ENCODE results near the gene ADGRL4.
"Not testable (repeated sequence)": the region's sequence is repeated elsewhere in the genome, so short reads cannot be mapped to it uniquely, and the experiment has no call there.

ADGRL4 gene

GRCh38 chr1:79006564-79006963 is at the start of gene ADGRL4:
Gene ADGRL4 (minus strand): TSS chr1:79006730. CDS start chr1:79006654, 76 bp downstream.
- DNase-seq: no peak

GRCh38 chr1:79055856-79056255 is 49.3 kb upstream of the ADGRL4 start:
- no peak for DNase-seq

- DNase-seq: no peak
Observed at GRCh38 chr1:79052829-79053449, 46.4 kb upstream of the ADGRL4 start.

- DNase-seq: no peak
Observed at GRCh38 chr1:79044974-79045650, 38.6 kb upstream of the ADGRL4 start.

GRCh38 chr1:79043506-79043905 is 37.0 kb upstream of the ADGRL4 start:
- DNase-seq: no peak

GRCh38 chr1:79042539-79042938 is 36.0 kb upstream of the ADGRL4 start:
- DNase-seq: no peak

- no peak for DNase-seq
Observed at GRCh38 chr1:79042117-79042516, 35.6 kb upstream of the ADGRL4 start.

- no peak for DNase-seq
Observed at GRCh38 chr1:79041666-79042065, 35.1 kb upstream of the ADGRL4 start.

GRCh38 chr1:79040424-79041082 is 34.0 kb upstream of the ADGRL4 start:
- no peak for DNase-seq

GRCh38 chr1:79037085-79037484 is 30.6 kb upstream of the ADGRL4 start:
- no peak for DNase-seq

- DNase-seq: no peak
Observed at GRCh38 chr1:79012500-79012899, 6.0 kb upstream of the ADGRL4 start.

- no peak for DNase-seq
Observed at GRCh38 chr1:79010589-79010988, 4.1 kb upstream of the ADGRL4 start.

- no peak for DNase-seq
Observed at GRCh38 chr1:79005945-79006344, 585 bp downstream of the ADGRL4 start.

- DNase-seq: no peak
Observed at GRCh38 chr1:79004916-79005315, 1.6 kb downstream of the ADGRL4 start.

GRCh38 chr1:78996791-78997190 is 9.7 kb downstream of the ADGRL4 start:
- DNase-seq: no peak

- DNase-seq: no peak
Observed at GRCh38 chr1:78987042-78987441, 19.5 kb downstream of the ADGRL4 start.

GRCh38 chr1:78980511-78980910 is 26.0 kb downstream of the ADGRL4 start:
- no peak for DNase-seq

- DNase-seq: no peak
Observed at GRCh38 chr1:78972723-78973122, 33.8 kb downstream of the ADGRL4 start.

GRCh38 chr1:78967091-78967490 is 39.4 kb downstream of the ADGRL4 start:
- DNase-seq: not testable (repeated sequence)

- DNase-seq: no peak
Observed at GRCh38 chr1:78958711-78959110, 47.8 kb downstream of the ADGRL4 start.

GRCh38 chr1:78950826-78951225 is 55.7 kb downstream of the ADGRL4 start:
- no peak for DNase-seq

GRCh38 chr1:78949227-78949626 is 57.3 kb downstream of the ADGRL4 start:
- no peak for DNase-seq

- DNase-seq: no peak
Observed at GRCh38 chr1:78919150-78919549, 87.4 kb downstream of the ADGRL4 start.

GRCh38 chr1:78918157-78918556 is 88.4 kb downstream of the ADGRL4 start:
- no peak for DNase-seq

All from DMS79 (cell line).